ENCODE measurements around the gene ADAMTSL1.

ADAMTSL1 gene

DNA sequence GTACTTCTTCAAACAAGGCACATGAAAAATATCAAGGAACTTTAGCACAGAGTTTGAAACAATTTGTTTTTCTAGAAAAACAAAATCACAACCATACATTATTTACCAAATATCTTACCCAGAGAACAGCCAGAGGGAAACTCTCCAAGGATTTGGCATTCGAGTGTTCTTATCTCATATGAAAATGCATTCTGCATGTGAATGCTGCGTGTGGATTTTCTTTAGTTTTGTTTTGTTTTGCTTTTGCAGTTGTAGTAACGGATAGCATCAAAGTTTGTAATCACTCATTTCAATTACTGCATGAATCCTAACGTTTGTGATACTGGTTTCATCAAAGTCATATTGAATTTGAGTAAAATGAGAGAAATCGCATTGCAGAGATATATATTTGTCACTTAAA lies 28.0 kb downstream of the ADAMTSL1 start:
- TF ChIP-seq, protein P1, sequence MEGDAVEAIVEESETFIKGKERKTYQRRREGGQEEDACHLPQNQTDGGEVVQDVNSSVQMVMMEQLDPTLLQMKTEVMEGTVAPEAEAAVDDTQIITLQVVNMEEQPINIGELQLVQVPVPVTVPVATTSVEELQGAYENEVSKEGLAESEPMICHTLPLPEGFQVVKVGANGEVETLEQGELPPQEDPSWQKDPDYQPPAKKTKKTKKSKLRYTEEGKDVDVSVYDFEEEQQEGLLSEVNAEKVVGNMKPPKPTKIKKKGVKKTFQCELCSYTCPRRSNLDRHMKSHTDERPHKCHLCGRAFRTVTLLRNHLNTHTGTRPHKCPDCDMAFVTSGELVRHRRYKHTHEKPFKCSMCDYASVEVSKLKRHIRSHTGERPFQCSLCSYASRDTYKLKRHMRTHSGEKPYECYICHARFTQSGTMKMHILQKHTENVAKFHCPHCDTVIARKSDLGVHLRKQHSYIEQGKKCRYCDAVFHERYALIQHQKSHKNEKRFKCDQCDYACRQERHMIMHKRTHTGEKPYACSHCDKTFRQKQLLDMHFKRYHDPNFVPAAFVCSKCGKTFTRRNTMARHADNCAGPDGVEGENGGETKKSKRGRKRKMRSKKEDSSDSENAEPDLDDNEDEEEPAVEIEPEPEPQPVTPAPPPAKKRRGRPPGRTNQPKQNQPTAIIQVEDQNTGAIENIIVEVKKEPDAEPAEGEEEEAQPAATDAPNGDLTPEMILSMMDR (IDR thresholded peaks at IDR 0.05; ENCODE audit: extremely low read depth, insufficient read depth, missing control alignments): no peak

DNA sequence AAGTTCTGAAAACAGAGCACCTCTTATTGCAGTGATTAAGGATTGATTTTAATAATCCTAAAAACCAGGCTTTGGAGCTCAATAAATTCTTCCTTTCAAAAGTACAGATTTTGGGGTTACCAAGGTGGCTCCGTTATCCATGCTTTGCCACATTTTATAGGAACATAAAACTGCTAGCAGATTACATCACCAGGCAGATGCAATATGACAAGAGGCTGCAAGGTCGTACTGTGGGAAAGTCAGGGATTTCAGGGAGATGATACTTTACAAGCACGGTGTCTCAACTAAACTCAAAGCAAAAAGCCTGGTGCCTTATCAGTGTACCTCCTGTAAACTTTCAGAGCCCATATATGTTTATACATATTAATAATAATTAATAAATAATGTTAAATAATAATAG lies 28.6 kb downstream of the ADAMTSL1 start:
- TF ChIP-seq, protein P1 (IDR thresholded peaks at IDR 0.05; ENCODE audit: extremely low read depth, insufficient read depth, missing control alignments): no peak
- DNase-seq (ENCODE audit: low spot score): no peak
- in situ Hi-C loops (cut with MboI; ENCODE audit: low pct_unique_long_range_greater_than_20kb, low sequenced_read_pairs, unreplicated experiment): no loop called here

More for the DNA sequence above, 28.0 kb downstream of the ADAMTSL1 start:
- DNase-seq (ENCODE audit: low spot score): no peak
- in situ Hi-C loops (cut with MboI; ENCODE audit: low pct_unique_long_range_greater_than_20kb, low sequenced_read_pairs, unreplicated experiment): no loop called here

- no peak for DNase-seq (ENCODE audit: low spot score)
- TF ChIP-seq, protein P1 (IDR thresholded peaks at IDR 0.05; ENCODE audit: extremely low read depth, insufficient read depth, missing control alignments): no peak
- in situ Hi-C loops (cut with MboI; ENCODE audit: low pct_unique_long_range_greater_than_20kb, low sequenced_read_pairs, unreplicated experiment): no loop called here
Observed at GRCh38 chr9:18504707-18505106, 30.8 kb downstream of the ADAMTSL1 start.

DNA sequence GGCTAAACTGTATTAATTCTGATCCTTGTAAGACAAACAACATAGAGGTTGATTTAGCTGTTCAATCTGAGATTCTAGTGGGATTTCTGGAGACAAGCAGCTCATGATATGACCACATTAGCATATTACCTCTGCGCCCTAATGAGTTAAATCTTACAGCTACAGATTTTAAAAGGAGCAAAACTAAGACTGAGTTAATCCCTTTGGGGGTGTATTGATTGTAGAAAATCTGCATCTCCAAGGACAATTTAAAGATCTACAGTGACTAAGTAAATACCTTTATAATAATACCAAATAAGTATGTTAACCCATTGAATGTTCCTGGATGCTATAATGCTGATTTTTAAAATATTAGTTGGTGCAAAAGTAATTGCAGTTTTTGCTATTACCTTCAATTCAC lies 33.2 kb downstream of the ADAMTSL1 start:
- TF ChIP-seq, protein P1 (IDR thresholded peaks at IDR 0.05; ENCODE audit: extremely low read depth, insufficient read depth, missing control alignments): no peak
- in situ Hi-C loops (cut with MboI; ENCODE audit: low pct_unique_long_range_greater_than_20kb, low sequenced_read_pairs, unreplicated experiment): no loop called here
- DNase-seq (ENCODE audit: low spot score): no peak

- in situ Hi-C loops (cut with MboI; ENCODE audit: low pct_unique_long_range_greater_than_20kb, low sequenced_read_pairs, unreplicated experiment): no loop called here
- DNase-seq (ENCODE audit: low spot score): no peak
Observed at GRCh38 chr9:18516514-18516913, 42.6 kb downstream of the ADAMTSL1 start.

DNA sequence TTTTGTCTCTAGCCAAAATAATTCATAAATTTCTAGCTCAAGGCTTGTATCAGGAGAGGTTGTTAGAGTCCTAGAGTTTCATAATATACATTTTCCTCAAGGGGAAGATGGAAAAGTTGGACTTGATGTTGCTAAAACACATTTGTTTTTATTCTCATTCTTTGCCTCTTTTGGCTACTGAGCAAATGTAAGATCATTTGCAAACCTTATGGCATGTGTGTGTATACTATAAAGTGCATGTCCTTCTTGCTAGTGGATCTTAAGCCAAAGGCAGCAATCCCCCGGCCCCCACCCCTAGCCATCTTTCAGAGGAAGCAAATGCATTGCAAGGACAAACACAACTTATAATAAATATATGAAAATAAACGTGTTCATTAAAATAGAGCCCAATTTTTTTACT lies 43.0 kb downstream of the ADAMTSL1 start:
- no peak for DNase-seq (ENCODE audit: low spot score)
- TF ChIP-seq, protein P1 (IDR thresholded peaks at IDR 0.05; ENCODE audit: extremely low read depth, insufficient read depth, missing control alignments): no peak
- in situ Hi-C loops (cut with MboI; ENCODE audit: low pct_unique_long_range_greater_than_20kb, low sequenced_read_pairs, unreplicated experiment): no loop called here

More at GRCh38 chr9:18516514-18516913, 42.6 kb downstream of the ADAMTSL1 start:
- TF ChIP-seq, protein P1 (IDR thresholded peaks at IDR 0.05; ENCODE audit: extremely low read depth, insufficient read depth, missing control alignments): no peak
